Breast epithelium (tissue), 3 donors: ENCODE measurements around the gene DTX4.

Source experiments
- POLR2A ChIP-seq: fragments of 450-650 bp; IDR thresholded peaks from one replicate; pipeline ENCODE4 v1.6.1; 2016; ENCODE audit warnings: antibody characterized with exemption, mild to moderate bottlenecking, moderate library complexity
- POLR2AphosphoS5 ChIP-seq, 3 donors: sonication (generic); formaldehyde crosslinking; IDR thresholded peaks; one replicate each; pipeline ENCODE4 v1.6.1; 2017; ENCODE audit warnings: antibody characterized with exemption in 3 of 3
- TF ChIP-seq, protein P1 (sequence below), 3 donors: fragments of 450-650 bp; IDR thresholded peaks; one replicate each; pipeline ENCODE4 v1.5.1; 2016 to 2017; ENCODE audit warnings: antibody characterized with exemption in 3 of 3, mild to moderate bottlenecking in 3 of 3, moderate library complexity in 3 of 3

DNA sequence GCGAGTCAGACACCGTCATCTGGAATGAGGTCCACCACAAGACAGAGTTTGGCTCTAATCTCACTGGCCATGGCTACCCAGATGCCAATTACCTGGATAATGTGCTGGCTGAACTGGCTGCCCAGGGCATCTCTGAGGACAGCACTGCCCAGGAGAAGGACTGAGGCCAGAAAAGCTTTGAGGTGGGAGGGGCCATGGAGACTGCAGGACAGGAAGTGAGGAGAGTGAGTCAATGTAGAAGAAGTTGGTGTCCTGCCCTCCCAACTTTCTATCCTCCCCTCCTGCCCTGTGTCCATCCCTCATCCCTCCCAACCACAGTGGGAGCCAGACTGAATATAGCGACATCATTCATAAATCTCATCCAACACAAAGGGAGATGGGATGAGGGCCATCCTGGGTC lies 32.8 kb downstream of the DTX4 start:
- TF ChIP-seq POLR2A (no peak), POLR2AphosphoS5 (IDR thresholded peaks at IDR 0.05) (no peak)
- TF ChIP-seq, protein P1, sequence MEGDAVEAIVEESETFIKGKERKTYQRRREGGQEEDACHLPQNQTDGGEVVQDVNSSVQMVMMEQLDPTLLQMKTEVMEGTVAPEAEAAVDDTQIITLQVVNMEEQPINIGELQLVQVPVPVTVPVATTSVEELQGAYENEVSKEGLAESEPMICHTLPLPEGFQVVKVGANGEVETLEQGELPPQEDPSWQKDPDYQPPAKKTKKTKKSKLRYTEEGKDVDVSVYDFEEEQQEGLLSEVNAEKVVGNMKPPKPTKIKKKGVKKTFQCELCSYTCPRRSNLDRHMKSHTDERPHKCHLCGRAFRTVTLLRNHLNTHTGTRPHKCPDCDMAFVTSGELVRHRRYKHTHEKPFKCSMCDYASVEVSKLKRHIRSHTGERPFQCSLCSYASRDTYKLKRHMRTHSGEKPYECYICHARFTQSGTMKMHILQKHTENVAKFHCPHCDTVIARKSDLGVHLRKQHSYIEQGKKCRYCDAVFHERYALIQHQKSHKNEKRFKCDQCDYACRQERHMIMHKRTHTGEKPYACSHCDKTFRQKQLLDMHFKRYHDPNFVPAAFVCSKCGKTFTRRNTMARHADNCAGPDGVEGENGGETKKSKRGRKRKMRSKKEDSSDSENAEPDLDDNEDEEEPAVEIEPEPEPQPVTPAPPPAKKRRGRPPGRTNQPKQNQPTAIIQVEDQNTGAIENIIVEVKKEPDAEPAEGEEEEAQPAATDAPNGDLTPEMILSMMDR (IDR thresholded peaks at IDR 0.05), result no peak
